ENCODE results near the gene PPP1R7. TPM values are rescaled to one million over a fixed set of nuclear protein-coding genes. Genes with fewer than 3 reads are reported as not detected.

The PPP1R7 gene
- total and polyA plus RNA-seq, 9 of the 15 experiments (the other 6 are each of a cell fraction or from before 2014, with no cell fraction given) = 37.5 to 75.0 (median 50.5) TPM

DNA sequence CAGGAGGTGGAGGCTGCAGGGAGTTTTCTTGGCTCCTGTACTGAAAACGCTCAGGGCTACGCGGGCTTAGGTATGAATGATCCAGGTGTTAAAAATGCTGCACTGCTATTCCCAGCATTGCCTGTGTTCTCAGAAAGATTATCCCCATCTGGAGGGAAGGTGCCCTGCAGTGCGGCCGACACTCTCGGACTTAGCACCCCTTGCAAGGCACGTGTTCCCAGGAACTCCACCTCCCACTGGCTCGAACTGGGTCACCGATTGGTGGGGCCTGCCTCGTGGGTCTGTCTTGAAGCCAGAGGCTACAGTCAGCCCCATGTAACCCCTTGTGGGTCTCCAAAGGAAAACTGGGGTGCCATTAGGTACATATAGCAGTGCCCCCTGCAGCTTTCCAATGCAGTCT, 63.9 kb downstream of the PPP1R7 start (continued):
- 0 out of 2 replicates have a peak, but pooled peaks have one; percentile 12 for TF ChIP-seq MGA (IDR thresholded peaks at IDR 0.05)
- TF ChIP-seq, protein P1, sequence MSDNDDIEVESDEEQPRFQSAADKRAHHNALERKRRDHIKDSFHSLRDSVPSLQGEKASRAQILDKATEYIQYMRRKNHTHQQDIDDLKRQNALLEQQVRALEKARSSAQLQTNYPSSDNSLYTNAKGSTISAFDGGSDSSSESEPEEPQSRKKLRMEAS (CRISPR knock-in tag; IDR thresholded peaks at IDR 0.05) = peak; percentile 50; the same call in 1 of the 2 replicates
- TF ChIP-seq, protein P2, sequence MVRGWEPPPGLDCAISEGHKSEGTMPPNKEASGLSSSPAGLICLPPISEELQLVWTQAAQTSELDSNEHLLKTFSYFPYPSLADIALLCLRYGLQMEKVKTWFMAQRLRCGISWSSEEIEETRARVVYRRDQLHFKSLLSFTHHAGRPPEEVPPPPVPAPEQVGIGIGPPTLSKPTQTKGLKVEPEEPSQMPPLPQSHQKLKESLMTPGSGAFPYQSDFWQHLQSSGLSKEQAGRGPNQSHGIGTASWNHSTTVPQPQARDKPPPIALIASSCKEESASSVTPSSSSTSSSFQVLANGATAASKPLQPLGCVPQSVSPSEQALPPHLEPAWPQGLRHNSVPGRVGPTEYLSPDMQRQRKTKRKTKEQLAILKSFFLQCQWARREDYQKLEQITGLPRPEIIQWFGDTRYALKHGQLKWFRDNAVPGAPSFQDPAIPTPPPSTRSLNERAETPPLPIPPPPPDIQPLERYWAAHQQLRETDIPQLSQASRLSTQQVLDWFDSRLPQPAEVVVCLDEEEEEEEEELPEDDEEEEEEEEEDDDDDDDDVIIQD (CRISPR knock-in tag; IDR thresholded peaks at IDR 0.05) = no peak

Data from K562 (cell line).